Small intestine (tissue), 7 donors: Measurements from ENCODE around the gene AOPEP. TPM values are rescaled to one million over a fixed set of nuclear protein-coding genes. Genes with fewer than 3 reads are reported as not detected.

ENCODE experiments used
- DNase-seq, 2 donors: peaks; one replicate each; pipeline versions ENCODE4 v3.0.0 to v3.0.0-alpha.2; 2013
- FAIRE-seq: peaks from 2 replicates; lab custom pipeline; 2012; peaks lifted over from hg19 to GRCh38; lab: Jason Lieb, UNC
- H3K27ac ChIP-seq, 3 donors: one replicate each; pipeline ENCODE4 v1.5.1; 2013; ENCODE audit warnings: low read length in 2 of 3, mild to moderate bottlenecking in 2 of 3, control low read depth in 1 of 3, inconsistent platforms in 1 of 3, low read depth in 1 of 3, moderate library complexity in 1 of 3
- H3K27me3 ChIP-seq, 3 donors: one replicate each; pipeline ENCODE4 v1.6.1; 2013; ENCODE audit warnings: low read length in 3 of 3, inconsistent platforms in 1 of 3; ENCODE audit not compliant: control insufficient read depth in 3 of 3, insufficient read depth in 3 of 3
- H3K36me3 ChIP-seq, 3 donors: one replicate each; pipeline ENCODE4 v1.6.1; 2013; ENCODE audit warnings: low read length in 3 of 3, inconsistent platforms in 1 of 3, low read depth in 1 of 3, mild to moderate bottlenecking in 1 of 3, moderate library complexity in 1 of 3; ENCODE audit not compliant: control insufficient read depth in 3 of 3, insufficient read depth in 2 of 3
- H3K4me1 ChIP-seq, 3 donors: one replicate each; pipeline ENCODE4 v1.6.1; 2013; ENCODE audit warnings: low read length in 2 of 3, inconsistent platforms in 1 of 3, low read depth in 1 of 3, mild to moderate bottlenecking in 1 of 3, moderate library complexity in 1 of 3; ENCODE audit not compliant: control insufficient read depth in 3 of 3, insufficient read depth in 2 of 3
- H3K4me3 ChIP-seq, 3 donors: one replicate each; pipeline ENCODE4 v1.5.1; 2013; ENCODE audit warnings: low read length in 3 of 3, control low read depth in 1 of 3, inconsistent platforms in 1 of 3, low read depth in 1 of 3, mild to moderate bottlenecking in 1 of 3, moderate library complexity in 1 of 3
- H3K9me3 ChIP-seq, 2 donors: one replicate each; pipeline ENCODE4 v1.6.1; 2013; ENCODE audit warnings: low read depth in 1 of 2, low read length in 1 of 2; ENCODE audit not compliant: control insufficient read depth in 2 of 2, insufficient read depth in 1 of 2
- WGBS, 3 donors: extraction: QIAGEN DNeasy Blood & Tissue Kit; methylation state at CpG; one replicate each; pipeline ENCODE4 v1.1.7; 2013; 5-methylcytosine and 5-hydroxymethylcytosine counted together
- polyA plus RNA-seq, 4 donors: library from polyadenylated mRNA; stranded (reverse) in 3 of 4; unstranded in 1 of 4; fragments of 200-250 nt in 3 of 4; fragments of 120-200 nt in 1 of 4; gene quantifications; one replicate each; pipeline versions ENCODE4 v1.2.1 to v1.2.3, GENCODE V29; 2013
- donor health status: healthy with polysubstance abuse.
- donor health status: control.
- donor health status: control.
- donor health status: Bipolar disorder and iron deficiency.
- donor health status: healthy.

AOPEP gene
- polyA plus RNA-seq, 4 donors = 26.3 to 34.7 (median 28.4) TPM

- Histone ChIP-seq H3K9me3 (no peaks in the 10 kb centered on the region), H3K36me3 (peaks cover 0 to 70% (median 5%) of the 10 kb centered on the region in 3 donors), H3K27ac (peak overlapping the region in 1 of 3 donors; percentile 55), H3K4me1 (peaks cover 2 to 43% (median 2%) of the 10 kb centered on the region in 3 donors), H3K4me3 (no peak overlapping the region), H3K27me3 (no peaks in the 10 kb centered on the region)
- FAIRE-seq (no peak), DNase-seq (no peak)
- 82 to 91% (median 86%) methylated on average over 16 of the region's 16 CpGs for WGBS, 3 donors
These were observed 362.9 kb downstream of the AOPEP start for GRCh38 chr9:95089257-95090022.

- H3K27ac ChIP-seq = peak overlapping the region in 1 of 3 donors; percentile 55
- 54 to 67% (median 58%) methylated on average over 21 to 22 of the region's 22 CpGs for WGBS, 3 donors
- H3K4me3 ChIP-seq = no peak overlapping the region
- H3K4me1 ChIP-seq = peaks cover 2 to 43% (median 2%) of the 10 kb centered on the region in 3 donors
- no peak for DNase-seq
- H3K27me3 ChIP-seq = no peaks in the 10 kb centered on the region
- no peak for FAIRE-seq
- H3K36me3 ChIP-seq = peaks cover 0 to 67% (median 5%) of the 10 kb centered on the region in 3 donors
- no peaks in the 10 kb centered on the region for H3K9me3 ChIP-seq
These were observed 363.7 kb downstream of the AOPEP start for GRCh38 chr9:95090023-95090791.

- no peak for FAIRE-seq
- no peak for DNase-seq
- WGBS, 3 donors = 70 to 86% (median 76%) methylated on average over 14 of the region's 14 CpGs
- Histone ChIP-seq H3K27me3 (no peaks in the 10 kb centered on the region), H3K27ac (peak overlapping the region in 2 of 3 donors; percentile 56 to 94), H3K36me3 (peaks cover 0 to 67% (median 5%) of the 10 kb centered on the region in 3 donors), H3K4me3 (no peak overlapping the region), H3K4me1 (peaks cover 2 to 43% (median 2%) of the 10 kb centered on the region in 3 donors), H3K9me3 (no peaks in the 10 kb centered on the region)
These were observed 364.5 kb downstream of the AOPEP start for GRCh38 chr9:95090871-95091577.

GRCh38 chr9:95091601-95092261, 365.2 kb downstream of the AOPEP start:
- Histone ChIP-seq H3K27ac (peak overlapping the region in 2 of 3 donors; percentile 56 to 94), H3K4me1 (peaks cover 2 to 43% (median 2%) of the 10 kb centered on the region in 3 donors), H3K27me3 (no peaks in the 10 kb centered on the region), H3K9me3 (no peaks in the 10 kb centered on the region), H3K4me3 (no peak overlapping the region), H3K36me3 (peaks cover 0 to 67% (median under 1%) of the 10 kb centered on the region in 3 donors)
- FAIRE-seq (no peak), DNase-seq (peak in 1 of 2 donors; percentile 68)
- 51 to 63% (median 60%) methylated on average over 12 of the region's 12 CpGs for WGBS, 3 donors

- peaks cover 0 to 70% (median 0%) of the 10 kb centered on the region in 3 donors for H3K36me3 ChIP-seq
- 34 to 45% (median 37%) methylated on average over 19 of the region's 19 CpGs for WGBS, 3 donors
- H3K4me1 ChIP-seq = peaks cover 2 to 43% (median 2%) of the 10 kb centered on the region in 3 donors
- FAIRE-seq (no peak), DNase-seq (peak; percentile 59 to 91)
- H3K9me3 ChIP-seq = no peaks in the 10 kb centered on the region
- peak overlapping the region; percentile 27 to 94 (median 56) for H3K27ac ChIP-seq
- H3K27me3 ChIP-seq = no peaks in the 10 kb centered on the region
- H3K4me3 ChIP-seq = no peak overlapping the region
These were observed 366.0 kb downstream of the AOPEP start for GRCh38 chr9:95092262-95093072.

GRCh38 chr9:95093586-95093985, 367.1 kb downstream of the AOPEP start:
- Histone ChIP-seq H3K27ac (peak overlapping the region in 1 of 3 donors; percentile 94), H3K27me3 (no peaks in the 10 kb centered on the region), H3K36me3 (peaks cover 0 to 72% (median 0%) of the 10 kb centered on the region in 3 donors), H3K4me1 (peaks cover 2 to 46% (median 2%) of the 10 kb centered on the region in 3 donors), H3K4me3 (no peak overlapping the region), H3K9me3 (no peaks in the 10 kb centered on the region)
- FAIRE-seq (no peak), DNase-seq (no peak)
- 90 to 94% (median 91%) methylated on average over 16 of the region's 16 CpGs for WGBS, 3 donors

- Histone ChIP-seq H3K4me3 (no peak overlapping the region), H3K27ac (no peak overlapping the region), H3K9me3 (no peaks in the 10 kb centered on the region), H3K27me3 (no peaks in the 10 kb centered on the region), H3K36me3 (peaks cover 0 to 71% (median 0%) of the 10 kb centered on the region in 3 donors), H3K4me1 (peaks cover 2 to 46% (median 2%) of the 10 kb centered on the region in 3 donors)
- DNase-seq (no peak), FAIRE-seq (no peak)
- WGBS, 3 donors = 80 to 93% (median 89%) methylated on average over 10 of the region's 10 CpGs
These were observed 367.5 kb downstream of the AOPEP start for GRCh38 chr9:95094002-95094401.
